HepG2 (cell line): ENCODE data around the gene SAPCD1. TPM values are rescaled to one million over a fixed set of nuclear protein-coding genes. Genes with fewer than 3 reads are reported as not detected.

Source experiments
- CBX1 ChIP-seq: IDR thresholded peaks from one replicate; pipeline ENCODE4 v1.6.1; 2016; ENCODE audit warnings: antibody characterized with exemption, low read depth
- JUND ChIP-seq: sonication (generic); formaldehyde crosslinking; IDR thresholded peaks from 2 replicates; pipeline ENCODE4 v1.8.0; 2022; ENCODE audit warnings: mild to moderate bottlenecking, missing genetic modification reagents
- KAT2B ChIP-seq: fragments of 150-350 bp; IDR thresholded peaks from 2 replicates; pipeline ENCODE4 v1.6.1; 2014; ENCODE audit warnings: low read depth, low read length, borderline replicate concordance
- NFYB ChIP-seq: sonication (generic); formaldehyde crosslinking; IDR thresholded peaks from 2 replicates; pipeline ENCODE4 v1.4.0; 2020; ENCODE audit warnings: missing genetic modification reagents
- RBAK ChIP-seq: sonication (generic); formaldehyde crosslinking; IDR thresholded peaks from 2 replicates; pipeline ENCODE4 v1.5.1; 2020; ENCODE audit warnings: mild to moderate bottlenecking, missing genetic modification reagents
- STAT5B ChIP-seq: sonication (generic); formaldehyde crosslinking; IDR thresholded peaks from 2 replicates; pipeline ENCODE4 v1.4.0; 2020; ENCODE audit warnings: missing genetic modification reagents
- TBX2 ChIP-seq: sonication (generic); formaldehyde crosslinking; IDR thresholded peaks from 2 replicates; pipeline ENCODE4 v1.5.0; 2020; ENCODE audit warnings: missing genetic modification reagents, mild to moderate bottlenecking, borderline replicate concordance
- ZNF260 ChIP-seq: sonication (generic); formaldehyde crosslinking; IDR thresholded peaks from 2 replicates; pipeline ENCODE4 v1.4.0; 2020; ENCODE audit warnings: missing genetic modification reagents, low read depth, mild to moderate bottlenecking, borderline replicate concordance
- ZNF543 ChIP-seq: sonication (generic); formaldehyde crosslinking; IDR thresholded peaks from 2 replicates; pipeline ENCODE4 v1.4.0; 2020; ENCODE audit warnings: mild to moderate bottlenecking, missing genetic modification reagents
- ZNF703 ChIP-seq: sonication (generic); formaldehyde crosslinking; IDR thresholded peaks from 2 replicates; pipeline ENCODE4 v1.5.1; 2020; ENCODE audit warnings: missing genetic modification reagents, mild to moderate bottlenecking, moderate library complexity, borderline replicate concordance
- ZNF850 ChIP-seq: sonication (generic); formaldehyde crosslinking; conservative IDR thresholded peaks from 2 replicates; pipeline ENCODE4 v1.9.0; 2021; ENCODE audit warnings: mild to moderate bottlenecking, missing genetic modification reagents
- ZSCAN25 ChIP-seq: sonication (generic); formaldehyde crosslinking; IDR thresholded peaks from 2 replicates; pipeline ENCODE4 v1.8.0; 2022; ENCODE audit warnings: mild to moderate bottlenecking, missing genetic modification reagents
- polyA plus RNA-seq, 8 experiments: library from polyadenylated mRNA; depleted of rRNA in 3 of 8; stranded (reverse) in 7 of 8; unstranded in 1 of 8; fragments of >200 nt; fragmentation: Illumina TruSeq in 4 of 8; extraction: Trizol in 4 of 8; gene quantifications; 2 replicates each; pipeline versions ENCODE4 v1.2.1 to v1.2.3, GENCODE V29; 2011 to 2016; ENCODE audit warnings: low read depth in 4 of 8, missing spikeins in 1 of 8, mixed read lengths in 1 of 8; ENCODE audit not compliant: insufficient read depth in 1 of 8
- total RNA-seq, 5 experiments: library from RNA; depleted of rRNA; stranded (reverse); fragments of >200 nt; fragmentation: Illumina TruSeq; extraction: Trizol; gene quantifications; 2 replicates each; pipeline ENCODE4 v1.2.3, GENCODE V29; 2016; ENCODE audit warnings: low read depth in 1 of 5
- TF ChIP-seq, protein P1 (sequence below): sonication (generic); formaldehyde crosslinking; IDR thresholded peaks from 2 replicates; pipeline ENCODE4 v1.5.0; 2020; ENCODE audit warnings: missing genetic modification reagents, mild to moderate bottlenecking, borderline replicate concordance
- TF ChIP-seq, protein P2 (sequence below), 2 experiments: sonication (generic) in 1 of 2; formaldehyde crosslinking in 1 of 2; IDR thresholded peaks; 2 replicates each; pipeline versions ENCODE4 v1.6.1 to v1.9.0; 2014 to 2022; ENCODE audit warnings: antibody characterized with exemption in 1 of 2, borderline replicate concordance in 1 of 2, inconsistent platforms in 1 of 2, low read depth in 1 of 2, missing genetic modification reagents in 1 of 2
- TF ChIP-seq, protein P3 (sequence below): IDR thresholded peaks from 2 replicates; pipeline ENCODE4 v1.6.1; 2012; ENCODE audit warnings: inconsistent platforms
- TF ChIP-seq, protein P4 (sequence below): sonication (generic); formaldehyde crosslinking; IDR thresholded peaks from 2 replicates; pipeline ENCODE4 v1.9.0; 2021; ENCODE audit warnings: missing genetic modification reagents, mild to moderate bottlenecking, borderline replicate concordance

SAPCD1 gene
- total and polyA plus RNA-seq, 2 of the 13 experiments (the other 11 are each of a cell fraction or from before 2014, with no cell fraction given), result 2.5 to 3.9 TPM

DNA sequence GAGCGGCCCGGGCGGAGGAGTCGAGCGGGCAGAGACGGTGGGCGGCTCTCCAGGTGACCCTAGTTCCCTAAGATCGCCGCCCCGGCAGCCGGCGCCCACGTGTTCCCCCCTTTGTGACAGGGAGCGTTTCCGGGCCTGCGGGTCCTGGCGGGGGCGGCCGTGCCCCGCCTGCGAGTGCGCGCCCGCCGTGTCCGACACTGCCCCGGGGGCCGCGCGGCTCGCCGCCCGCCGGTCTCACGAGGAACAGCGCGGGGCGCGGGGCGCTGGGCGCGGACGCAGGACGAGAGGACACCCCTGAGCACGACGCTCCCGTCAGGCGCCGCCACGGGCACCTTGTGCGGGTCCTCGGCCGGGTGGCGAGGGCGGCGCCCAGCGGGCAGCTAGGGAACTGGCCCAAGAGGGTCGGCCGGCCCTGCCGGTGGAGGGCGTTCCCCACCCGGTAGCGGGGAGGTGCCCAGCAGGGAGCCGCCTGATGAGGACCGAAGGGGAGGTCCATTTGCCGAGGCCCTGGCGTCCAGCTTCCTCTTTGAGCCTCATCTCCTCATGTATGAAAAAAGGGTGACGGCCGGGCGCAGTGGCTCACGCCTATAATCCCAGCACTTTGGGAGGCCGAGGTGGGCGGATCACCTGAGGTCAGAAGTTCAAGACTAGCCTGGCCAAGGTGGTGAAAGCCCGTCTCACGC lies 33.3 kb downstream of the SAPCD1 start, which contains the start of gene VARS1 (continued):
- TF ChIP-seq, protein P1, sequence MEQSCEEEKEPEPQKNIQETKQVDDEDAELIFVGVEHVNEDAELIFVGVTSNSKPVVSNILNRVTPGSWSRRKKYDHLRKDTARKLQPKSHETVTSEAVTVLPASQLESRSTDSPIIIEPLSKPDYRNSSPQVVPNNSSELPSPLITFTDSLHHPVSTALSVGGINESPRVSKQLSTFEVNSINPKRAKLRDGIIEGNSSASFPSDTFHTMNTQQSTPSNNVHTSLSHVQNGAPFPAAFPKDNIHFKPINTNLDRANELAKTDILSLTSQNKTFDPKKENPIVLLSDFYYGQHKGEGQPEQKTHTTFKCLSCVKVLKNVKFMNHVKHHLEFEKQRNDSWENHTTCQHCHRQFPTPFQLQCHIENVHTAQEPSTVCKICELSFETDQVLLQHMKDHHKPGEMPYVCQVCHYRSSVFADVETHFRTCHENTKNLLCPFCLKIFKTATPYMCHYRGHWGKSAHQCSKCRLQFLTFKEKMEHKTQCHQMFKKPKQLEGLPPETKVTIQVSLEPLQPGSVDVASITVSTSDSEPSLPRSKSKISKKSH (CRISPR knock-in tag), result peak; percentile 94; the same call in 1 of the 2 replicates
- TF ChIP-seq KAT2B (no peak), ZNF850 (no peak; the same call in 1 of the 2 replicates), NFYB (CRISPR knock-in tag) (no peak), ZNF260 (CRISPR knock-in tag) (no peak), RBAK (CRISPR knock-in tag) (no peak), ZNF703 (no peak; the same call in 1 of the 2 replicates), TBX2 (CRISPR knock-in tag) (peak; percentile 80), ZNF543 (CRISPR knock-in tag) (peak; percentile 70; the same call in 1 of the 2 replicates), CBX1 (peak; percentile 26), ZSCAN25 (CRISPR knock-in tag) (peak; percentile 78), JUND (no peak), STAT5B (no peak)
- TF ChIP-seq, protein P2, sequence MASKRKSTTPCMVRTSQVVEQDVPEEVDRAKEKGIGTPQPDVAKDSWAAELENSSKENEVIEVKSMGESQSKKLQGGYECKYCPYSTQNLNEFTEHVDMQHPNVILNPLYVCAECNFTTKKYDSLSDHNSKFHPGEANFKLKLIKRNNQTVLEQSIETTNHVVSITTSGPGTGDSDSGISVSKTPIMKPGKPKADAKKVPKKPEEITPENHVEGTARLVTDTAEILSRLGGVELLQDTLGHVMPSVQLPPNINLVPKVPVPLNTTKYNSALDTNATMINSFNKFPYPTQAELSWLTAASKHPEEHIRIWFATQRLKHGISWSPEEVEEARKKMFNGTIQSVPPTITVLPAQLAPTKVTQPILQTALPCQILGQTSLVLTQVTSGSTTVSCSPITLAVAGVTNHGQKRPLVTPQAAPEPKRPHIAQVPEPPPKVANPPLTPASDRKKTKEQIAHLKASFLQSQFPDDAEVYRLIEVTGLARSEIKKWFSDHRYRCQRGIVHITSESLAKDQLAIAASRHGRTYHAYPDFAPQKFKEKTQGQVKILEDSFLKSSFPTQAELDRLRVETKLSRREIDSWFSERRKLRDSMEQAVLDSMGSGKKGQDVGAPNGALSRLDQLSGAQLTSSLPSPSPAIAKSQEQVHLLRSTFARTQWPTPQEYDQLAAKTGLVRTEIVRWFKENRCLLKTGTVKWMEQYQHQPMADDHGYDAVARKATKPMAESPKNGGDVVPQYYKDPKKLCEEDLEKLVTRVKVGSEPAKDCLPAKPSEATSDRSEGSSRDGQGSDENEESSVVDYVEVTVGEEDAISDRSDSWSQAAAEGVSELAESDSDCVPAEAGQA (IDR thresholded peaks at IDR 0.05; ENCODE audit: low read depth), result peak; percentile 20; the same call in 1 of the 2 replicates
- TF ChIP-seq, protein P2 (CRISPR knock-in tag; IDR thresholded peaks at IDR 0.05; ENCODE audit: borderline replicate concordance), result peak; percentile 83; the same call in 1 of the 2 replicates
- TF ChIP-seq, protein P3, sequence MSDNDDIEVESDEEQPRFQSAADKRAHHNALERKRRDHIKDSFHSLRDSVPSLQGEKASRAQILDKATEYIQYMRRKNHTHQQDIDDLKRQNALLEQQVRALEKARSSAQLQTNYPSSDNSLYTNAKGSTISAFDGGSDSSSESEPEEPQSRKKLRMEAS, result peak; percentile 99
- TF ChIP-seq, protein P4, sequence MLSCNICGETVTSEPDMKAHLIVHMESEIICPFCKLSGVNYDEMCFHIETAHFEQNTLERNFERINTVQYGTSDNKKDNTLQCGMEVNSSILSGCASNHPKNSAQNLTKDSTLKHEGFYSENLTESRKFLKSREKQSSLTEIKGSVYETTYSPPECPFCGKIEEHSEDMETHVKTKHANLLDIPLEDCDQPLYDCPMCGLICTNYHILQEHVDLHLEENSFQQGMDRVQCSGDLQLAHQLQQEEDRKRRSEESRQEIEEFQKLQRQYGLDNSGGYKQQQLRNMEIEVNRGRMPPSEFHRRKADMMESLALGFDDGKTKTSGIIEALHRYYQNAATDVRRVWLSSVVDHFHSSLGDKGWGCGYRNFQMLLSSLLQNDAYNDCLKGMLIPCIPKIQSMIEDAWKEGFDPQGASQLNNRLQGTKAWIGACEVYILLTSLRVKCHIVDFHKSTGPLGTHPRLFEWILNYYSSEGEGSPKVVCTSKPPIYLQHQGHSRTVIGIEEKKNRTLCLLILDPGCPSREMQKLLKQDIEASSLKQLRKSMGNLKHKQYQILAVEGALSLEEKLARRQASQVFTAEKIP, result no peak
